Measurements from ENCODE around the gene LCNL1. TPM values are rescaled to one million over a fixed set of nuclear protein-coding genes. Genes with fewer than 3 reads are reported as not detected.

The LCNL1 gene
- total RNA-seq, result not detected

GRCh38 chr9:136982232-136983051, at the start of gene LCNL1:
Gene LCNL1 (plus strand): TSS chr9:136982993. CDS start chr9:136983587, 594 bp downstream.
- POLR2A ChIA-PET, result no interaction called here
- Mint-ChIP-seq H3K4me3 (no peak within 1 kb of the TSS), H3K4me1 (ENCODE audit: low read depth) (peaks cover 2% of the 10 kb centered on the region), H3K36me3 (no peaks in the 10 kb centered on the region), H3K27ac (peak within 1 kb of the TSS; percentile 18), H3K27me3 (peaks cover 11% of the 10 kb centered on the region), H3K9me3 (no peaks in the 10 kb centered on the region)
- DNase-seq, result no peak
- CTCF ChIA-PET, result no interaction called here
- intact Hi-C loops (cut with micrococcal nuclease), result no loop called here

- POLR2A ChIA-PET, result interaction anchor here (0.7 to 1.0 kb wide), 2 partner anchors 26 to 54 kb away, joined by 3 read pairs; no protein-coding TSS in a partner anchor
- no peak overlapping the region for H3K27ac Mint-ChIP-seq
These were observed 48.5 kb upstream of the LCNL1 start for GRCh38 chr9:136934277-136934676.

GRCh38 chr9:136935651-136936050, 47.1 kb upstream of the LCNL1 start:
- ChIA-PET CTCF (no interaction called here), POLR2A (no interaction called here)
- no peak for DNase-seq

More at GRCh38 chr9:136934277-136934676, 48.5 kb upstream of the LCNL1 start:
- intact Hi-C loops (cut with micrococcal nuclease), result no loop called here
- no peaks in the 10 kb centered on the region for H3K27me3 Mint-ChIP-seq
- CTCF ChIA-PET, result no interaction called here
- peaks cover 20% of the 10 kb centered on the region for H3K4me1 Mint-ChIP-seq (ENCODE audit: low read depth)
- H3K36me3 Mint-ChIP-seq, result peaks cover 24% of the 10 kb centered on the region
- H3K9me3 Mint-ChIP-seq, result no peaks in the 10 kb centered on the region
- no peak for DNase-seq
- no peak overlapping the region for H3K4me3 Mint-ChIP-seq

GRCh38 chr9:136936645-136937170, 46.1 kb upstream of the LCNL1 start:
- Mint-ChIP-seq H3K36me3 (peaks cover 30% of the 10 kb centered on the region), H3K9me3 (no peaks in the 10 kb centered on the region), H3K27me3 (no peaks in the 10 kb centered on the region), H3K27ac (no peak overlapping the region), H3K4me1 (ENCODE audit: low read depth) (peaks cover 16% of the 10 kb centered on the region), H3K4me3 (no peak overlapping the region)
- ChIA-PET POLR2A (no interaction called here), CTCF (interaction anchor here (1.8 kb wide), 1 partner anchor 94 kb away, joined by 7 read pairs; the partner anchor contains the start of gene AJM1)
- intact Hi-C loops (cut with micrococcal nuclease), result no loop called here
- no peak for DNase-seq

More at GRCh38 chr9:136935651-136936050, 47.1 kb upstream of the LCNL1 start:
- intact Hi-C loops (cut with micrococcal nuclease), result no loop called here
- no peak overlapping the region for H3K27ac Mint-ChIP-seq
- H3K27me3 Mint-ChIP-seq, result no peaks in the 10 kb centered on the region
- peaks cover 24% of the 10 kb centered on the region for H3K36me3 Mint-ChIP-seq
- peaks cover 20% of the 10 kb centered on the region for H3K4me1 Mint-ChIP-seq (ENCODE audit: low read depth)
- H3K9me3 Mint-ChIP-seq, result no peaks in the 10 kb centered on the region
- no peak overlapping the region for H3K4me3 Mint-ChIP-seq

- no peaks in the 10 kb centered on the region for H3K27me3 Mint-ChIP-seq
- CTCF ChIA-PET, result interaction anchor here (1.4 to 1.8 kb wide), 2 partner anchors 95 to 109 kb away, joined by 3 to 7 read pairs; partner anchors contain the start of genes AJM1 and NPDC1
- POLR2A ChIA-PET, result no interaction called here
- DNase-seq, result no peak
- no peak overlapping the region for H3K27ac Mint-ChIP-seq
- no peaks in the 10 kb centered on the region for H3K9me3 Mint-ChIP-seq
- peaks cover 32% of the 10 kb centered on the region for H3K36me3 Mint-ChIP-seq
- no peak overlapping the region for H3K4me3 Mint-ChIP-seq
- intact Hi-C loops (cut with micrococcal nuclease), result no loop called here
- peaks cover 9% of the 10 kb centered on the region for H3K4me1 Mint-ChIP-seq (ENCODE audit: low read depth)
These were observed 45.4 kb upstream of the LCNL1 start for GRCh38 chr9:136937186-136938001.

- intact Hi-C loops (cut with micrococcal nuclease), result no loop called here
- POLR2A ChIA-PET, result no interaction called here
- no peak for DNase-seq
- CTCF ChIA-PET, result interaction anchor here (1.2 kb wide), 1 partner anchor 97 kb away, joined by 5 read pairs; the partner anchor contains the start of gene AJM1
- Mint-ChIP-seq H3K4me3 (no peak overlapping the region), H3K36me3 (peaks cover 32% of the 10 kb centered on the region), H3K9me3 (no peaks in the 10 kb centered on the region), H3K4me1 (ENCODE audit: low read depth) (peaks cover 8% of the 10 kb centered on the region), H3K27ac (no peak overlapping the region), H3K27me3 (no peaks in the 10 kb centered on the region)
These were observed 43.3 kb upstream of the LCNL1 start for GRCh38 chr9:136939431-136939995.

GRCh38 chr9:136939996-136940525, 42.7 kb upstream of the LCNL1 start:
- DNase-seq, result no peak
- Mint-ChIP-seq H3K4me3 (no peak overlapping the region), H3K4me1 (ENCODE audit: low read depth) (peaks cover 12% of the 10 kb centered on the region), H3K27ac (no peak overlapping the region), H3K9me3 (no peaks in the 10 kb centered on the region), H3K36me3 (peaks cover 32% of the 10 kb centered on the region), H3K27me3 (no peaks in the 10 kb centered on the region)
- intact Hi-C loops (cut with micrococcal nuclease), result loop anchor here (10.0 kb wide), 1 partner anchor 95 kb away; the partner anchor contains the start of gene FUT7
- ChIA-PET POLR2A (no interaction called here), CTCF (interaction anchor here (0.6 kb wide), 1 partner anchor 181 kb away, joined by 3 read pairs; no protein-coding TSS in a partner anchor)

- Mint-ChIP-seq H3K4me1 (ENCODE audit: low read depth) (peaks cover 12% of the 10 kb centered on the region), H3K4me3 (no peak overlapping the region), H3K27ac (no peak overlapping the region), H3K36me3 (peaks cover 32% of the 10 kb centered on the region), H3K27me3 (no peaks in the 10 kb centered on the region), H3K9me3 (no peaks in the 10 kb centered on the region)
- no peak for DNase-seq
- intact Hi-C loops (cut with micrococcal nuclease), result loop anchor here (10.0 kb wide), 1 partner anchor 94 kb away; the partner anchor contains the start of gene FUT7
- CTCF ChIA-PET, result interaction anchor here (0.6 kb wide), 1 partner anchor 182 kb away, joined by 3 read pairs; no protein-coding TSS in a partner anchor
- POLR2A ChIA-PET, result no interaction called here
These were observed 42.1 kb upstream of the LCNL1 start for GRCh38 chr9:136940526-136941230.

GRCh38 chr9:136941231-136942111, 41.3 kb upstream of the LCNL1 start:
- ChIA-PET CTCF (no interaction called here), POLR2A (no interaction called here)
- no peaks in the 10 kb centered on the region for H3K9me3 Mint-ChIP-seq
- H3K27ac Mint-ChIP-seq, result peak overlapping the region; percentile 10
- H3K4me3 Mint-ChIP-seq, result no peak overlapping the region
- H3K27me3 Mint-ChIP-seq, result no peaks in the 10 kb centered on the region
- no peak for DNase-seq
- peaks cover 12% of the 10 kb centered on the region for H3K4me1 Mint-ChIP-seq (ENCODE audit: low read depth)
- H3K36me3 Mint-ChIP-seq, result peaks cover 32% of the 10 kb centered on the region
- intact Hi-C loops (cut with micrococcal nuclease), result loop anchor here (10.0 kb wide), 1 partner anchor 93 kb away; the partner anchor contains the start of gene FUT7

GRCh38 chr9:136942112-136942880, 40.5 kb upstream of the LCNL1 start:
- intact Hi-C loops (cut with micrococcal nuclease), result loop anchor here (10.0 kb wide), 1 partner anchor 93 kb away; the partner anchor contains the start of gene FUT7
- ChIA-PET CTCF (no interaction called here), POLR2A (no interaction called here)
- H3K36me3 Mint-ChIP-seq, result peaks cover 28% of the 10 kb centered on the region
- H3K4me3 Mint-ChIP-seq, result peak overlapping the region; percentile 41
- no peaks in the 10 kb centered on the region for H3K9me3 Mint-ChIP-seq
- H3K27me3 Mint-ChIP-seq, result no peaks in the 10 kb centered on the region
- no peak for DNase-seq
- H3K27ac Mint-ChIP-seq, result peak overlapping the region; percentile 23
- H3K4me1 Mint-ChIP-seq (ENCODE audit: low read depth), result peaks cover 12% of the 10 kb centered on the region

All from activated CD4-positive, alpha-beta memory T cell treated with anti-CD3 and anti-CD28 coated beads for 36 hours (primary cell).